Measurements from ENCODE around the gene CDK5RAP3. TPM values are rescaled to one million over a fixed set of nuclear protein-coding genes. Genes with fewer than 3 reads are reported as not detected.

Gene CDK5RAP3
- total RNA-seq, 1 donor from 2014 or later, result 301 TPM

GRCh38 chr17:47956791-47957590, 13.9 kb upstream of the CDK5RAP3 start:
- Mint-ChIP-seq H3K4me1 (no peaks in the 10 kb centered on the region), H3K27ac (ENCODE audit: unreplicated experiment) (no peak overlapping the region), H3K4me3 (no peak overlapping the region)

GRCh38 chr17:47957591-47958490, 13.1 kb upstream of the CDK5RAP3 start, which contains the start of gene PRR15L:
PRR15L (minus strand) TSS chr17:47957883; CDS start chr17:47953234, 4,649 bp downstream.
- Mint-ChIP-seq H3K9me3 (no peaks in the 10 kb centered on the region), H3K4me1 (no peaks in the 10 kb centered on the region), H3K27me3 (ENCODE audit: low read depth) (peaks cover 4% of the 10 kb centered on the region), H3K36me3 (ENCODE audit: low read depth) (no peaks in the 10 kb centered on the region), H3K27ac (ENCODE audit: unreplicated experiment) (no peak within 1 kb of the TSS), H3K4me3 (no peak within 1 kb of the TSS)
- DNase-seq (ENCODE audit: low read depth, low spot score), result no peak
- TF ChIP-seq, protein P1, sequence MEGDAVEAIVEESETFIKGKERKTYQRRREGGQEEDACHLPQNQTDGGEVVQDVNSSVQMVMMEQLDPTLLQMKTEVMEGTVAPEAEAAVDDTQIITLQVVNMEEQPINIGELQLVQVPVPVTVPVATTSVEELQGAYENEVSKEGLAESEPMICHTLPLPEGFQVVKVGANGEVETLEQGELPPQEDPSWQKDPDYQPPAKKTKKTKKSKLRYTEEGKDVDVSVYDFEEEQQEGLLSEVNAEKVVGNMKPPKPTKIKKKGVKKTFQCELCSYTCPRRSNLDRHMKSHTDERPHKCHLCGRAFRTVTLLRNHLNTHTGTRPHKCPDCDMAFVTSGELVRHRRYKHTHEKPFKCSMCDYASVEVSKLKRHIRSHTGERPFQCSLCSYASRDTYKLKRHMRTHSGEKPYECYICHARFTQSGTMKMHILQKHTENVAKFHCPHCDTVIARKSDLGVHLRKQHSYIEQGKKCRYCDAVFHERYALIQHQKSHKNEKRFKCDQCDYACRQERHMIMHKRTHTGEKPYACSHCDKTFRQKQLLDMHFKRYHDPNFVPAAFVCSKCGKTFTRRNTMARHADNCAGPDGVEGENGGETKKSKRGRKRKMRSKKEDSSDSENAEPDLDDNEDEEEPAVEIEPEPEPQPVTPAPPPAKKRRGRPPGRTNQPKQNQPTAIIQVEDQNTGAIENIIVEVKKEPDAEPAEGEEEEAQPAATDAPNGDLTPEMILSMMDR (conservative IDR thresholded peaks at IDR 0.05), result no peak

More at GRCh38 chr17:47956791-47957590, 13.9 kb upstream of the CDK5RAP3 start:
- no peaks in the 10 kb centered on the region for H3K9me3 Mint-ChIP-seq
- H3K36me3 Mint-ChIP-seq (ENCODE audit: low read depth), result no peaks in the 10 kb centered on the region
- DNase-seq (ENCODE audit: low read depth, low spot score), result no peak
- peaks cover 4% of the 10 kb centered on the region for H3K27me3 Mint-ChIP-seq (ENCODE audit: low read depth)
- TF ChIP-seq, protein P1 (conservative IDR thresholded peaks at IDR 0.05), result no peak

- DNase-seq (ENCODE audit: low read depth, low spot score), result no peak
- TF ChIP-seq, protein P1 (conservative IDR thresholded peaks at IDR 0.05), result no peak
- H3K36me3 Mint-ChIP-seq (ENCODE audit: low read depth), result no peaks in the 10 kb centered on the region
- H3K4me1 Mint-ChIP-seq, result no peaks in the 10 kb centered on the region
- H3K9me3 Mint-ChIP-seq, result no peaks in the 10 kb centered on the region
- no peak overlapping the region for H3K4me3 Mint-ChIP-seq
- H3K27ac Mint-ChIP-seq (ENCODE audit: unreplicated experiment), result no peak overlapping the region
- peaks cover 4% of the 10 kb centered on the region for H3K27me3 Mint-ChIP-seq (ENCODE audit: low read depth)
Observed at GRCh38 chr17:47959825-47960655, 10.9 kb upstream of the CDK5RAP3 start.

DNA sequence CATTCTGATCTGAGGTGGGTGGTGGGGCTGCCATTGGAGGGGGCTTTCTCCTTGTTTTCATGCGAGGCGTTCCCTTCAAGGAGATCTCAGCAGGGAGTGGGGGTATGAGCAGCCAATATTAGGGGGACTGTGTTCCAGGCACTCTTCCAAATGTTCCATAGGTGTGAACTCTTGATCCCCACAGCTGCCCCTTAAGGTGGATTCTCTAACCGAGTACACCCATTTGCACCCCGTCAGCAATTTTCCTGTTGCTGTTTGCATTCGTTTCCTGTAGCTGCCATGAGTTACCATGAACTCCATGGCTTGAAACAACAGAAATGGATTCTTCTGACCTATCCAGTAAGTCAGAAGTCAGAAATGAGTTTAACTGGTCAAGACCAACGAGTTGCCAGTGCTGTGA, 9.5 kb upstream of the CDK5RAP3 start:
- Mint-ChIP-seq H3K27ac (ENCODE audit: unreplicated experiment) (peak overlapping the region; percentile 54), H3K4me3 (no peak overlapping the region), H3K9me3 (no peaks in the 10 kb centered on the region), H3K4me1 (no peaks in the 10 kb centered on the region), H3K27me3 (ENCODE audit: low read depth) (peaks cover 4% of the 10 kb centered on the region), H3K36me3 (ENCODE audit: low read depth) (no peaks in the 10 kb centered on the region)
- TF ChIP-seq, protein P1 (conservative IDR thresholded peaks at IDR 0.05), result no peak
- DNase-seq (ENCODE audit: low read depth, low spot score), result no peak

- Mint-ChIP-seq H3K27ac (ENCODE audit: unreplicated experiment) (no peak overlapping the region), H3K9me3 (no peaks in the 10 kb centered on the region), H3K27me3 (ENCODE audit: low read depth) (peaks cover 4% of the 10 kb centered on the region), H3K4me1 (no peaks in the 10 kb centered on the region), H3K36me3 (ENCODE audit: low read depth) (no peaks in the 10 kb centered on the region), H3K4me3 (no peak overlapping the region)
- TF ChIP-seq, protein P1 (conservative IDR thresholded peaks at IDR 0.05), result no peak
- no peak for DNase-seq (ENCODE audit: low read depth, low spot score)
Observed at GRCh38 chr17:47962901-47963300, 8.0 kb upstream of the CDK5RAP3 start.

All from neural crest cell (in vitro differentiated cells).